Mesendoderm (in vitro differentiated cells): Measurements from ENCODE around the gene TRIM24.
"Not testable (repeated sequence)": the region's sequence is repeated elsewhere in the genome, so short reads cannot be mapped to it uniquely, and the experiment has no call there.

Source experiments
- DNase-seq: peaks from one replicate; pipeline ENCODE4 v3.0.0; 2013
- H2AK5ac ChIP-seq: 2 replicates; pipeline ENCODE4 v1.6.1; 2013; ENCODE audit warnings: low read length, inconsistent platforms
- H2BK120ac ChIP-seq: 2 replicates; pipeline ENCODE4 v1.6.1; 2013; ENCODE audit warnings: low read depth, mild to moderate bottlenecking, low read length, moderate library complexity, mixed read lengths
- H2BK15ac ChIP-seq: replicated peaks from 2 replicates; pipeline ENCODE4 v1.6.1; 2013; ENCODE audit warnings: low read depth, mild to moderate bottlenecking, moderate library complexity
- H2BK5ac ChIP-seq: 2 replicates; pipeline ENCODE4 v1.6.1; 2013; ENCODE audit warnings: low read length, inconsistent platforms
- H3K18ac ChIP-seq: 2 replicates; pipeline ENCODE4 v1.6.1; 2013; ENCODE audit warnings: mild to moderate bottlenecking, low read length, mixed read lengths
- H3K23ac ChIP-seq: one replicate; pipeline ENCODE4 v1.6.1; 2013; ENCODE audit warnings: low read length
- H3K27ac ChIP-seq: 2 replicates; pipeline ENCODE4 v1.5.1; 2013; ENCODE audit warnings: low read depth, mild to moderate bottlenecking, inconsistent platforms, low read length, moderate library complexity
- H3K27me3 ChIP-seq: 2 replicates; pipeline ENCODE4 v1.6.1; 2013; ENCODE audit warnings: low read length, control low read depth, mild to moderate bottlenecking, inconsistent platforms; ENCODE audit not compliant: insufficient read depth, poor library complexity
- H3K36me3 ChIP-seq: 2 replicates; pipeline ENCODE4 v1.6.1; 2013; ENCODE audit warnings: low read length, inconsistent platforms; ENCODE audit not compliant: control insufficient read depth, insufficient read depth
- H3K4ac ChIP-seq: one replicate; pipeline ENCODE4 v1.6.1; 2013; ENCODE audit warnings: low read depth, mild to moderate bottlenecking, low read length, moderate library complexity
- H3K4me1 ChIP-seq: 2 replicates; pipeline ENCODE4 v1.6.1; 2013; ENCODE audit warnings: low read depth, low read length, inconsistent platforms; ENCODE audit not compliant: control insufficient read depth
- H3K4me2 ChIP-seq: 2 replicates; pipeline ENCODE4 v1.6.1; 2013; ENCODE audit warnings: low read length
- H3K4me3 ChIP-seq: 2 replicates; pipeline ENCODE4 v1.5.1; 2013; ENCODE audit warnings: mild to moderate bottlenecking, low read length
- H3K56ac ChIP-seq: one replicate; pipeline ENCODE4 v1.6.1; 2013; ENCODE audit warnings: low read length
- H3K79me1 ChIP-seq: 2 replicates; pipeline ENCODE4 v1.6.1; 2013; ENCODE audit warnings: low read length, inconsistent platforms
- H3K79me2 ChIP-seq: 2 replicates; pipeline ENCODE4 v1.6.1; 2013; ENCODE audit warnings: mild to moderate bottlenecking, low read length; ENCODE audit not compliant: control insufficient read depth, insufficient read depth
- H3K9ac ChIP-seq: 2 replicates; pipeline ENCODE4 v1.6.1; 2013; ENCODE audit warnings: low read length, inconsistent platforms
- H4K5ac ChIP-seq: one replicate; pipeline ENCODE4 v1.6.1; 2013; ENCODE audit warnings: low read length
- H4K8ac ChIP-seq: one replicate; pipeline ENCODE4 v1.6.1; 2013; ENCODE audit warnings: low read depth, mild to moderate bottlenecking, control low read depth, low read length, moderate library complexity
- WGBS: extraction: QIAGEN DNeasy Blood & Tissue Kit; methylation state at CpG from one replicate; pipeline ENCODE4 v1.1.7; 2013; ENCODE audit warnings: low lambda C conversion rate, missing lambda C conversion rate; ENCODE audit not compliant: insufficient coverage; ENCODE audit errors: extremely low coverage; 5-methylcytosine and 5-hydroxymethylcytosine counted together

The TRIM24 gene

GRCh38 chr7:138492423-138492822 lies 32.4 kb downstream of the TRIM24 start:
- H2BK5ac ChIP-seq = no peak overlapping the region
- H3K27ac ChIP-seq = no peak overlapping the region
- H2BK120ac ChIP-seq = no peak overlapping the region
- H3K56ac ChIP-seq = no peak overlapping the region
- WGBS = no CpG with 5 or more reads among the region's 4 CpGs
- no peaks in the 10 kb centered on the region for H3K36me3 ChIP-seq
- no peak for DNase-seq
- no peak overlapping the region for H4K8ac ChIP-seq
- H3K79me2 ChIP-seq = peaks cover 86% of the 10 kb centered on the region
- H4K5ac ChIP-seq = no peak overlapping the region
- H3K27me3 ChIP-seq = no peaks in the 10 kb centered on the region
- no peak overlapping the region for H3K9ac ChIP-seq
- H3K23ac ChIP-seq = no peak overlapping the region
- H3K4ac ChIP-seq = no peak overlapping the region
- no peak overlapping the region for H3K4me2 ChIP-seq
- H3K79me1 ChIP-seq = no peaks in the 10 kb centered on the region
- H2BK15ac ChIP-seq = no peak overlapping the region
- H3K18ac ChIP-seq = no peak overlapping the region
- H3K4me1 ChIP-seq = no peaks in the 10 kb centered on the region
- H3K4me3 ChIP-seq = no peak overlapping the region
- H2AK5ac ChIP-seq = no peak overlapping the region

DNA sequence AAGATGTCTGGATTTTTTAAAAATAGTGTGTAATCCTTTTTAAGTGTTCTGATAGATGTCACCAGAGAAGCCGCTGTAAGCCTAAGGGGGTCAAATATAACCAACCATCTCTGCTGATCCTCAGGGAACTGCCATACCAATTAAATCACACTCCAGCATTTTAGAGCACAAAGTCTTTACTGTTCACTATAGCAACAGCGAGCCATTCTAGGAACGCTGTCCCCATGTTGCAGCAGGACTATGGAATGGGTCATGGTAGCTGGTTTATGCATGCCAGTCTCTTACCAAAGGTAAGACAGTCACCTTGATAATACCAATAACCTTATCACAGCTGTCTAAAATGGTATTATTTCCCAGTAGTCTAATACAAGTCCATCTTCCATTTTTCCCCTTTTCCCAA lies 33.5 kb downstream of the TRIM24 start:
- peaks cover 88% of the 10 kb centered on the region for H3K79me2 ChIP-seq
- H3K9ac ChIP-seq = no peak overlapping the region
- no peak overlapping the region for H3K4me2 ChIP-seq
- no peak overlapping the region for H3K27ac ChIP-seq
- H3K18ac ChIP-seq = no peak overlapping the region
- no peak overlapping the region for H3K56ac ChIP-seq
- H3K36me3 ChIP-seq = no peaks in the 10 kb centered on the region
- no peak overlapping the region for H3K4ac ChIP-seq
- no peak overlapping the region for H4K5ac ChIP-seq
- H3K79me1 ChIP-seq = no peaks in the 10 kb centered on the region
- no peak overlapping the region for H4K8ac ChIP-seq
- WGBS = no CpG with 5 or more reads among the region's 3 CpGs
- no peak overlapping the region for H2BK15ac ChIP-seq
- no peak overlapping the region for H3K23ac ChIP-seq
- H2AK5ac ChIP-seq = no peak overlapping the region
- no peak overlapping the region for H2BK5ac ChIP-seq
- no peak overlapping the region for H3K4me3 ChIP-seq
- no peak for DNase-seq
- no peaks in the 10 kb centered on the region for H3K4me1 ChIP-seq
- H3K27me3 ChIP-seq = no peaks in the 10 kb centered on the region
- no peak overlapping the region for H2BK120ac ChIP-seq

DNA sequence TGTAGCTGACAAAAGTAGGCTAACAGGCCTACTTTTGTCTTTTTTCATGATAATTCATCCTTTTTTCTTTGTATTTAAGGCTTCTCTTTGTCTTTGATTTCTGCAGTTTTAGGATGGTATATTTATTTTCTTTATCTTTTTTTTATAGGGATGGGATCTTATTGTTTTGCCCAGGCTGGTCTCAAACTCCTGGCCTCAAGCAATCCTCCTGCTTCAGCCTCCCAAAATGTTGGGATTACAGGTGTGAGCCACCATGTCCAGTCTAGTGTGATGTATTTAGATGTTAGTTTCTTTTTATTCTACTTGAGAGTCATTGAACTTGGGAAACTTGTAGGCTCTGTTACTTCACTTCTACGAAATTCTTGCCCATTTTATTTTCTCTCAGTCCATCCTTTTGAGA lies 35.4 kb downstream of the TRIM24 start:
- H2BK5ac ChIP-seq = no peak overlapping the region
- no CpG with 5 or more reads among the region's 1 CpG for WGBS
- H3K56ac ChIP-seq = no peak overlapping the region

DNA sequence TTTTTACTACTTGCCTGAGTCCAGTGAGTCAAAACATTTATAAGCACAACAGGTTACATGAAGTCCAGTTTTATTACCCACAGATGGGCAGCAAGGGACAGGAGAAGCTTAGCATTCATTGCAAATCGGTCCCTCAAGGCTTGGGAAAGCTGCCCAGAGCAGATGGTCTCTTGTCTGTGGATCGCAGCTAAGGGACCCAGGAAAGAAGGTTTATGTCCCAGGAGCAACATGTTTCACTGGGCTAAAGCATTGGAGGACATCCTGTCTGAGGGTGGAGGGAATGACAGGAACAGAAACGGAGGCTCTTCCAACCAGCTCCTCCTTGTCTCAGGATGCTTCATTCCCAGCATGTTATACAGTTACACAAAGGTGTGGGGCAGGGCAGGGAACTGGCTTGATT lies 39.3 kb downstream of the TRIM24 start:
- Histone ChIP-seq H2BK5ac (no peak overlapping the region), H3K79me1 (no peaks in the 10 kb centered on the region), H4K8ac (no peak overlapping the region), H3K56ac (no peak overlapping the region), H2AK5ac (no peak overlapping the region), H3K4ac (no peak overlapping the region), H2BK120ac (no peak overlapping the region), H3K18ac (no peak overlapping the region), H3K4me3 (no peak overlapping the region), H3K4me2 (no peak overlapping the region), H3K9ac (no peak overlapping the region), H3K27me3 (no peaks in the 10 kb centered on the region), H3K27ac (no peak overlapping the region), H3K36me3 (no peaks in the 10 kb centered on the region), H3K23ac (no peak overlapping the region), H2BK15ac (no peak overlapping the region), H3K79me2 (peaks cover 79% of the 10 kb centered on the region), H4K5ac (no peak overlapping the region), H3K4me1 (no peaks in the 10 kb centered on the region)
- DNase-seq = no peak
- WGBS = no CpG with 5 or more reads among the region's 3 CpGs

More for the DNA sequence above, 35.4 kb downstream of the TRIM24 start:
- no peak overlapping the region for H3K4ac ChIP-seq
- H3K79me2 ChIP-seq = peaks cover 88% of the 10 kb centered on the region
- H2AK5ac ChIP-seq = no peak overlapping the region
- no peak overlapping the region for H3K23ac ChIP-seq
- no peak overlapping the region for H3K18ac ChIP-seq
- H3K36me3 ChIP-seq = no peaks in the 10 kb centered on the region
- no peak overlapping the region for H4K8ac ChIP-seq
- H2BK15ac ChIP-seq = no peak overlapping the region
- no peak overlapping the region for H2BK120ac ChIP-seq
- no peak overlapping the region for H3K27ac ChIP-seq
- H3K9ac ChIP-seq = no peak overlapping the region
- no peaks in the 10 kb centered on the region for H3K79me1 ChIP-seq
- H3K4me2 ChIP-seq = no peak overlapping the region
- DNase-seq = no peak
- no peak overlapping the region for H4K5ac ChIP-seq
- no peaks in the 10 kb centered on the region for H3K27me3 ChIP-seq
- H3K4me1 ChIP-seq = no peaks in the 10 kb centered on the region
- no peak overlapping the region for H3K4me3 ChIP-seq

GRCh38 chr7:138500303-138500702 lies 40.2 kb downstream of the TRIM24 start:
- not testable (repeated sequence) for H3K27me3 ChIP-seq, H3K27ac ChIP-seq, H4K5ac ChIP-seq, H3K9ac ChIP-seq, H3K4me2 ChIP-seq, DNase-seq, H3K4ac ChIP-seq, H3K23ac ChIP-seq, H4K8ac ChIP-seq, H3K4me1 ChIP-seq, H3K18ac ChIP-seq, H3K79me1 ChIP-seq, H2BK5ac ChIP-seq, H3K56ac ChIP-seq, H3K4me3 ChIP-seq, H2BK120ac ChIP-seq, H2BK15ac ChIP-seq, H3K36me3 ChIP-seq, H2AK5ac ChIP-seq
- no CpG with 5 or more reads among the region's 2 CpGs for WGBS
- peaks cover 76% of the 10 kb centered on the region for H3K79me2 ChIP-seq

DNA sequence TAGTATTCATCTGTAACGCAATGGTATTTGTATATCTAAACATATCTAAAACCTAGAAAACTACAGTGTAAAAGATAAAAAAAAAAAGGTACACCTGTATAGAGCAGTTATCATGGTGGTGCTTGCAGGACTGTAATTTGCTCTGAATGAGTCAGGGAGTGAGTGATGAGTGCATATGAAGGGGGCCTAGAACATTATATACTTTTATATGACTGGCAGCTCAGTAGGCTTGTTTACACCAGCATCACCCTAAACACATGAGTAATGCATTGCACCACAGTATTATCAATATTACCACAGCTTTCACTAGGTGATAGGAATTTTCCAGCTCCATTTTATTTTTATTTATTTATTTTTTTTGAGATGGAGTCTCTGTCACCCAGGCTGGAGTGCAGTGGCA lies 40.8 kb downstream of the TRIM24 start:
- no peak overlapping the region for H3K9ac ChIP-seq
- no peak overlapping the region for H4K5ac ChIP-seq
- H3K4ac ChIP-seq = no peak overlapping the region
- H3K18ac ChIP-seq = no peak overlapping the region
- no peak overlapping the region for H3K4me3 ChIP-seq
- no peak overlapping the region for H3K27ac ChIP-seq
- H3K4me2 ChIP-seq = no peak overlapping the region
- no CpG with 5 or more reads among the region's 1 CpG for WGBS
- DNase-seq = no peak
- H3K56ac ChIP-seq = no peak overlapping the region
- H3K27me3 ChIP-seq = no peaks in the 10 kb centered on the region
- no peaks in the 10 kb centered on the region for H3K4me1 ChIP-seq
- H2AK5ac ChIP-seq = no peak overlapping the region
- no peak overlapping the region for H4K8ac ChIP-seq
- no peaks in the 10 kb centered on the region for H3K36me3 ChIP-seq
- no peak overlapping the region for H2BK120ac ChIP-seq
- no peaks in the 10 kb centered on the region for H3K79me1 ChIP-seq
- H3K79me2 ChIP-seq = peaks cover 77% of the 10 kb centered on the region
- no peak overlapping the region for H2BK15ac ChIP-seq
- H2BK5ac ChIP-seq = no peak overlapping the region
- no peak overlapping the region for H3K23ac ChIP-seq
